HTR-8/SVneo (cell line): ENCODE data around the gene DLX1.

Experiments
- DNase-seq: peaks from one replicate; pipeline ENCODE4 v3.0.0; 2011; ENCODE audit warnings: low spot score, mixed read lengths; ENCODE audit not compliant: insufficient read length
- FAIRE-seq: peaks from 2 replicates; lab custom pipeline; 2011; peaks lifted over from hg19 to GRCh38; lab: Jason Lieb, UNC

The DLX1 gene

DNA sequence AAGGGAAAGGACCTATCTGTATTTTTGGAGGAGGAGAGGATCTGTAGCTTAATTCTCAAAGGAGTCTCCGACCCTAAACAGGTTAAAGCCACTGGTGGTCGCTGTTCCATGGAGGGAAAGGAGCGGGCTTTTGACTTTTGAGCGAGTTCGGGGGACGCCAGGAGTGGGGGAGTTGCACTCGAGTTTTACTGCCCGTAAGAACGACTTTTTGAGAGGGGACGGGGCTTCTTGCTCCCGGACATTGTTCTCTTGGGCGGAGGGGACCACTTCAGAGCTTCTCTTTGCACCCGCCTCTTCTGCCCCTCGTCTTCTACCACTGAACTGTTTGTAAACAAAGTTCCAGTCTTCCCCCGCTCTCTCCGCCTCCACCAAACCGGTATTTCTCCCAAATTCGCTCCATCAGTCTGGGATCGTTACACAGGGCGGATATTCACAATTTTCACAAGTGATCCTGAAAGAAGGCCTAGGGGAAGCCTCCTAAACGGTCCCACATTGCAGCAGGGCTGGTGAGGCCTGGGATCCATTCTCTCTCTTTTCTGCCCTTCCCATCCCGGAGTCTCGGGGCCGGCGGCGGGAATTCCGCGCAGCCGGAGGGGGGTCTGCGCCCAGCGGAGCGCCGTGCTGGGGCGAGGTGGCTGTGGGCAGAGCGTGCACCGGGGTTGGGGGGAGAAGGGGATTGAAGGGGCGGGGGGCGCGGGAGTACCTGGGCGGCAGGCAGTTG, 10.8 kb downstream of the DLX1 start:
- FAIRE-seq (no peak), DNase-seq (no peak)

DNA sequence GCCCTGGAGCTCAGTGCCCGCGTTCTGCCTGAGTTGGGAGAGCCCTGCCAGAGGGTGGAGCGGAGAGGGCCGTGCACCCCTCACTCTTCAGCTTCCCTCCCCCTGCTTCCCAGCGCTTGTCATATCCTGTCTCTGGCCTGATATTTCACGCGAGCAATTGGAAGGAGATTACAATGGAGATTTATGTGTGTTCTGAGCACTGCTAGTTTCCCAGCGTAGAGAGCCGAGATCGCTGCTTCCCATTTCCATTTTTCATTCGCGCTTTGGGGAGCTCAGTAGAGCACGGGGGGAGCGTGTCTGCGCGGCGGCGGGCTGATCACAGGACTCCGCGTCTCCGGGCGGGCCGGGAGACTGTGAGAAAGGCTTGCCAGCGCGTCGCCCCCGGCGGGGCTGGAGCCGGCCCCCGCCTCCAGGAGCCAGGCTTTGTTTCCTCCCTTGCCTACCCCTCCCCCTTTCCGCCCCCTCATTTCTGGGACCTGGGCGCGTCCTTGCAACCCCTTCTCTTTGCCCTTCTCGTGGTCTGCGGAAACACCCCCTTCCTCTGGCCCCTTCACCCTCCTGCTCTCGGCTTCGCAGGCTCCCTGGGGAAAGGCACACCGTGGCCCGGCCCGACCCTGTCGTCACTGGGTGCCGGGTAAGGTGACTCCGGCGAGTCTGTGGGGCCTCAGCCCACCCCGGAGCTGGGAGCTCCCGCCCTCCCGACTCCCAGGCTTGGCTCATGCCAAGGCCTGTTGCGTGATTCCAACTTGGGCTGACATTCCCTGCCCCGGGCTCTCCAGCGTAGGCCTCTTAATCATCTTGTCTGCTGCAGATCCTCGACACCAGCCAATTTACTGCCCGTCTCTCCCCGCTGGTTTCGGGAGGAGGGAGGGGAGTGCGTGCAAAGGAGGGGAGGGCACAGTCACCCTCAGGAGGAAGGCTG, 11.6 kb downstream of the DLX1 start:
- FAIRE-seq (peak; percentile 78), DNase-seq (peak; percentile 72)

DNA sequence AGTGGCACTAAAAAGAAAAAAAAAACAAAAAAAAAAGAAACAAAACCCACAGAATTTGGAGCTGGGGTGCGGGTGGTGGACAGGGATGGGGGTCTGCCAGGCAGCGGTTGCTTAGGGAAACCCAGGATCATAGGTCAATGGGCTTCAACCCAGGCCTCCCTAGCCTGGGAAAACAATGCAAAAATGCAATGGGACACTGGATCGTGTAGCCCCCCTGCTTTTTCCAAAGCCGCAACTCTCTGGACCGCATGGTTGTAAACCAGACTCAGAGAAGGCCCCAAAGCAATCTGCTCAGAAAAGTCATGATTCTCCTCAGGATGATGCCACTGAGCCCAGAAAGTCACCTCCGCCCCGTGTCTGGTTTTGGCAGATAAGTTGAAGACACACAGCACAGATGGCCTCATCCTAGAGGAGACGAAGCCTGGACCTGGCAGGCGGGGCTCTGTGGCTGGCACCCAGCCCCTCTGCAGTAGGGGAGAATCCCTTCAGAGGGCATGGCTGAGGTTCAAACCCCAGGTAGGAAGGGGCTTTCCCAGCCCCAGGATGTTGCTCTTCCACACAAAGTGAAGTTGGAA, 12.3 kb downstream of the DLX1 start:
- no peak for FAIRE-seq

DNA sequence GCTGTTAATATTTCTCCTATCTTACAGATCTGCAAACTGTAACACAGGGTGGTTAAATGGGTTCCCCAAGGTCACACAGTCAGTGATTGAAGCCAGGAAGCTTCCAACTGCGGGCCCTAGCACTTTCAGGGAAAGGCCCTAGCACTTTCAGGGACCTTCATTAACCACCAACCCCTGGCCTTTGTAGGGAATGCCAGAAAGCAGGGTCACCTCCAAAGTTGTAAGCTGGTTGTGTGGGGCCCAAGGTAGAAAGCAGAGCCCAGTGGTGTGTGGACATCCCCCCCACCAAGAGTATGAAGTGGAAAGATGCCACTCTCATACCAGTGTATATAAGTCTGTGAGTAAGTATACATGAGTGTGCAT, 13.0 kb downstream of the DLX1 start:
- DNase-seq = no peak
- no peak for FAIRE-seq

More for the DNA sequence above, 12.3 kb downstream of the DLX1 start:
- no peak for DNase-seq

DNA sequence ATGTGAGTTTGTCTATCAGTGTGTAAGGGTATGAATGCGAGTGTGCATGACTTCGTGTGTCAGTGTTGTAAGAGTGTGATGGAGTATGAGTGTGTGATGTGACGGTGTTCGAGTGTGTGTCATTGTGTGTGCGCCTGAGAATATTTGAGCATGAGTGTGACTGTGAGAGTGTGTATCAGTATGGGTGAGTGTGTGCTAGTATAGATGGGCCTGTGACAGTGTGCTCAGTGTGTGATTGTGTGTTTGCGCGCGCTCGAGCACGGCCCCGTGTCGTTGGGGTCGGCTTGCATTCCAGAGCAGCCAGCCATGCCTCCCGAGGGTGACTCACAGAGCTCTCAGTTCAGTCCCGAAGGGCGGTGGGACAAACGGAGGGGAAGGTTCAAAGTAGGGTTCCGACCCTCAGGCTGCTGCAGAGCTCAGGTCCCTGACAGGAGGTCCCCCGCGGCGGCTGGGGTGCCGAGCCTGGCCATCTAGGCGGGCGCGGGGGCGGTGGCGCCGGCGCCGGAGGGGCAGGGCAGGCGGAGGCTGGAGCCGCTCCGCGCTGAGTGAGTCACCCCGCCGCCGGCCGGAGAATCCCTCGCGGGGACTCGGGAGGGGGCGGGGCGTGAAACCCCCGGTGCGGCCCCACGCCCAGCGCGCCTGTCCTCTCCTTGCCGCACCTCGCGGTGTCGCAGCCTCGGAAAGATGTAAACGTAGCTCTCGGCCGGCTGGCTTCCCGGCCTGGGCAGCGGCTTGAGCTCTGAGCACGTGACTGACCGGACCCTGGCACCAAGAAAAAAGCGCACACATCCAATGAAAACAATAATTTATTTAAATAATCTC, 13.6 kb downstream of the DLX1 start:
- peak; percentile 93 for FAIRE-seq
- DNase-seq = peak; percentile 73

DNA sequence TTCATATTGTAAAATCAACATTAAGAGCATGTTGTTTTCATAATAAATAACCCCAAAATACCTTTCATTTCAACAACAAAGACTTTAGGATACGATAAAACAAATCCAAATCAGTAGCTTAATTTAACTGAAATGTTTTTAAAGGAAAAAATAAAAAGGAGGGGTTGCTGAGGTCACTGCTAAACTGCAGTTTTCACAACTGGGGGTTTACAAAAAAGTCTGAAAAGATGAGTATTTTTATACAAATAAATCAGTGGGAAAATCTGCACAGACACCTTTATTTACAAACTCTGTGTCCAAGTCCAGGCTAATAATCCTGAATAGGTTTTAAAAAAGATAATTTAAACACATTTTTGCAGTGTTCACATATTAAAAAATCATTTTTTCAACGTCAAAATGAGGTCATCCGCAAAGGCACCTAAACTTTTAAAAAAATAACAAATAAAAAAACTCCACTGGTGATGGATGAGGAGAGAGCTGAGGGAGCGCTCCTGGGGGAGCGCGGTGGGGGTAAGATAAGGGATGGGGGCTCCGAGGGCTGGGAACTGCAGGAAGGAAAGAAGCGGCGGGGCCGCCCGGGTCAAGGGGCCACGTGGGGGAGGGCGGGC, 14.3 kb downstream of the DLX1 start:
- no peak for FAIRE-seq
- DNase-seq = no peak

DNA sequence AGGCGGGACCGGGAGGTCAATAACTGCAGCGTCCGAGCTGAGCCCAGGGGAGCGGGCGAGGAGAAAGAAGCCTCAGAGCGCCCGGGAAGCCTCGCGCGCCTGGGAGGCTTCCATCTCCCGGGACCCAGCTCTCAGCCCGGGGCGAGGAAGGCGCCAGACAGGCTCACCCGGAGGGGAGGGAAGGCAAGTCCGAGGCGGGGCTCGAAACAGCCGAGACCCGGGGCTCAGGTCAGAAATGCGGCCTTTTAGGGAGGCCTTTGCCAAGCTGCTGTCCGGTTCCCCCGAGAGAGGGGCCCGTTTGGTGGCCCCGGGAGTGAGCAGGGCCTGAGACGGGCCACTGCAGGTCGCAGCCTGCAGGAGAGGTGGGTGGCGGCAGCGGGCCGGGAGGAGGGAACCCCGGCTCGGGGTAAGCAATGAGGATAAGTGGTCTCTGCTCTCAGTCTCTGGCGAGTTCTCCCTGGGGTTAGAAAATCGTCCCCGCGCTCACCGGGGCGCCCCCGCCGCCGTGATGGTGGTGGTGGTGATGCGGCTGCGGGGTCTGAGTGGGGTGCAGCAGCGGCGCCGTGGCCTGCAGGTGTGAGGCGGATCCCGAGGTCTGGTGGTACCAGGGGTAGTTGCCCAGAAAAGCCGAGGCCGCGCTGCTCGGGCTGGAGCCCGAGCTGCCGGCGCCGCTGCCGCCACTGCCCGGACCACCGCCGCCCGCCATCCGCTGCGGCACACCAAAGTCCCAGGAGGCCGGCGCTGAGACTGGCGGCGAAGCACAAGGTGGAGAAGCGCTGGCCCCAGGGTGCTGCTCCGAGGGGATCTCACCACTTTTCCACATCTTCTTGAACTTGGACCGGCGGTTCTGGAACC, 15.0 kb downstream of the DLX1 start:
- DNase-seq = no peak
- no peak for FAIRE-seq

DNA sequence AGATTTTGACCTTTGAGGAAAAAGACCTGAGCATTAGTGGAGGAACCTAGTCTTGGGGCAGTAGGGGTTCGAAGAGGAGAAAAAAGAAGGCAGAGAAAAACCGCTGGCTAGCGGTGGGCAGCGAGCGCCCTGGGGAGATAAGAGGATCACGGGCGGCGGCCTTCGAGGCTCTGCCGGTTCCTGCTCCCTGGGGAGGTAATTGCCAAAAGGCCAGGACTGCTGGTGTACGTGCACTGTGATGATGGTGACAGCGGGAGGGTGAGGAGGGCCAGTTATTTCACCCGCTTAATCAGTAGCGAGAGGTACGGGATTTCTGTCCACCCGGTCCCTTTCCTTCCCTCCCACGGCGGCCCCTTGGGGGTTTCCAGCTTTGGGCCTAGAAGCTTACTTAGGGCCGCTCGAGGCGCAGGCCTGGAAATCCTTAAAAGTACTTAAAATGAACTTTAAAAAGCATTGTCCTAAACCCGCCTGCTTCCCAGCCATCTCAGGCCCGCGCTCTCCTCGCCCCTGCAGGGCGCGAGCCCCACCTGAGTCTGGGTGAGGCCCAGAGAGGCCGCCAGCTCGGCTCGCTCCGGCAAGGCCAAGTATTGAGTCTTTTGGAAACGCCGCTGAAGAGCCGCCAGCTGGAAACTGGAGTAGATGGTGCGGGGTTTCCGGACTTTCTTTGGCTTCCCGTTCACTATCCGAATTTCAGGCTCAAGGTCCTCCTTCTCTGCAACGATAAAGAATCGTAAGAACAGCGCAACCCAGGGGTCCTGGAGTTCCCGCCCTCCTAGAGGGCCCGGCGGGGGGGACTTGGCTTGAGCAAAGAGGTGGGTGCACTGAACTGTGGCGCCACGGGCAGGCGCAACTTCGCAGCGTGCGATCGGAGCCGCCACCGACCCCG, 15.9 kb downstream of the DLX1 start:
- DNase-seq = no peak

DNA sequence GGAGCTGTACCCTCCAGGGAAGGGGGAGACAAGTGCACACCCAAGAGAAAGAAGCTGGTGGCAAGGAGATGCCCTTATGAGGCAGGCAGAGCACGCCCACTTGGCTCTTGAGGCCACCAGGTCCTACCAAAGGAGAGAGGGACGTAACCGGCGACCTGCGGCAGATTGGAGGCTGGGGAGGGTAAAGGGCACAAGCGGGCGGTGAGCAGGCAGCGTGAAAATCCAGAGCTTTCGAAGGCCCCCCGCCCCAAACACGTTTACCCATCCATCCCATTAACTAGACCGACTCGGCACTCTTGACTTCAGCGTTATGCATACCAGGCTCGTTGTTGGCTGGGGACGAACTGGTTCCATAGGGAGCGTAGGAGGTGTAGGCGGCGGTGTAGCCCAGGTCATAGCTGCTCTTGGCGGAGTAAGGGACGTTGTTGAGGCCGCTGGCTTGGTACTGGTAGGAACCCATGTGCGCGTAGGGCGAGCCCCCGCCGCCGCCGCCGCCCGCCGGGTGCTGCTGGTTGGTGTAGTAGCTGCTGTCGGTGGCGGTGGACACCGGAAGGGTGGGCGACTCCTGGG, 16.6 kb downstream of the DLX1 start:
- DNase-seq = no peak
- FAIRE-seq = no peak

More for the DNA sequence above, 15.9 kb downstream of the DLX1 start:
- FAIRE-seq = no peak

DNA sequence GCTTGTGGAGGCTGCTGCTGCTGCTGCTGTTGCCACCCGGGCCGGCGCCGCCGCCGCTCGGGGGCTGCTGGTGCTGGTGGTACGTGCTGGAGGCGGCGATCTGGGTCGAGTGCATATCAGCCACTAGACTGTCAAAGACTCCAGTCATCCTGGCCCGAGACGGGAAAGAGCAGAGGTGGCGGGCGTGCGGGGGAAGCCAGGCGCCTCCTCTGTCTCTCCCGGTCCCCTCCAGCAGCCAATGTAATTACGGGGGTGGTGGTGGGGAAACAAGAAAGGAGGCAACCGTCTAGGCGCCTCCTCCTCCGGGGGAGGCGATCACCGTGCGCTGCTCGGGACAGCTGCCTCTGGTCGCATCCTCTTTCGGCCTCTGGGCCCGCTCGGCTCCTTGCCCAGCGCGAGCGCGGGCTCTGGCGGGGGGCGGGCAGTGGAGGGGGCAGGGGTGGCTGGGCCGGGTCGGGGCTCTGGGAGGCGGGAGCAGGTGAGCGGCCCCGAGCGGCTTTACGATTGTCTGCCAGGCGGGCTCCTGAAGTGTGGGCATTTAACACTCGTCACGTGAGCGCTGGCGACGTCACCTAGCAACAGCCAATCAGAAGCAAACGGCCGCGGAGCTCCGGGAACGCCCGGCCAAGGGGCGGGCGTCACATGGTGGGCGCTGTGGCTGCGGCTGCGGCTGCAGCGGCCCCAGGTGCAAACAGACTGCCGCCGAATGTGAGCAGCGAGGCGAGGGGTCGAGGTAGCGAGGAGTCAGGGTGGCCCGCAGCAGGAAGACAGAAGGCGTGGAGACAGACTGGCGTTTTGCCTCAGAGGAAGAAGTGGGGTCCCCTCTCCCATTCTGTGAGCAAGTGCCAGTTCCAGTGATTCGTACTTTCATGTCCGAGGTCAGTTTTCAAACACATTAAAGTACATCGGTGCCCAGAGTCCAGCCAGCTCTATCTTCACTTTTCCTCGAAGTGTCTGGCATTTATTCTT, 17.4 kb downstream of the DLX1 start, which contains the start of gene DLX2:
DLX2 (minus strand) TSS at position 510 of the 969 bp plus-strand sequence; CDS start at position 148, 362 bp downstream.
- peak; percentile 20 for FAIRE-seq
- peak; percentile 89 for DNase-seq

DNA sequence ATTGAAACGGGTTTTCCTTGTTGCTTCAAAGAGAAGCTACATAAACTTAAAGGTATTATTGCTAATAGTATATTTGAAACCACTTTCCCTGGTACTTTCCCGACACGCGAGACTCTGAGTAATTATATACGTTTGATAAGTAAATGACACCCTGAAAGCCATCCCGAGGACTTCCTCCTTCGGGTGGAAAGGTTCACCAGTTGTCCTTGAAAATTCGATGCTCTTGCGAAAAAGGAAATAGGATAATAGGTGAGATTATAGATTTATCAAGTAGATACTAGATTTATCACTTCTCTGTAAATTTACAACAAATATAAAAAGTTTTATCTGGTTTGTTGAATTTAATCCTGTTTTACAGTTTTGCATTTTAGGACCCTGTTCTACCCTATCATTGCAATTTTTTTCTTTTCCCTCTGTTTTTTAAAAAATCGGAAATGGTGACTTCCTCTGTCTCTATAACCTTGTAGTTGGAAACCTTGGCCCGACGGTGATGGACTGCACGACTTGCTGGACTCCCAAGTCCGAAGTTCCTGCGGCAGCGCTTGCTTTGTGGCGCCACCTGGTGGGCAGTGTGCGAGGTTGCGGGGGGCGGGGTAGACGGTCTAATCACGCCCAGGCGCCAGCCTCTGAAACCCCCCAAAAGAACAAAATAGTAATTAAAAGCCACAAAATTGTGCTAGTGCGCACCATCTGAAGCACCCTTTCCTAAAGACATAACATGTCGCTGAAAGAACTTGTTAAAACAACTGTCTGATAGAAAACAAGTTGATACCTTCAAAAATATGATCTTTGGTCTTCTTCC, 18.4 kb downstream of the DLX1 start:
- peak; percentile 28 for FAIRE-seq
- DNase-seq = peak; percentile 83

DNA sequence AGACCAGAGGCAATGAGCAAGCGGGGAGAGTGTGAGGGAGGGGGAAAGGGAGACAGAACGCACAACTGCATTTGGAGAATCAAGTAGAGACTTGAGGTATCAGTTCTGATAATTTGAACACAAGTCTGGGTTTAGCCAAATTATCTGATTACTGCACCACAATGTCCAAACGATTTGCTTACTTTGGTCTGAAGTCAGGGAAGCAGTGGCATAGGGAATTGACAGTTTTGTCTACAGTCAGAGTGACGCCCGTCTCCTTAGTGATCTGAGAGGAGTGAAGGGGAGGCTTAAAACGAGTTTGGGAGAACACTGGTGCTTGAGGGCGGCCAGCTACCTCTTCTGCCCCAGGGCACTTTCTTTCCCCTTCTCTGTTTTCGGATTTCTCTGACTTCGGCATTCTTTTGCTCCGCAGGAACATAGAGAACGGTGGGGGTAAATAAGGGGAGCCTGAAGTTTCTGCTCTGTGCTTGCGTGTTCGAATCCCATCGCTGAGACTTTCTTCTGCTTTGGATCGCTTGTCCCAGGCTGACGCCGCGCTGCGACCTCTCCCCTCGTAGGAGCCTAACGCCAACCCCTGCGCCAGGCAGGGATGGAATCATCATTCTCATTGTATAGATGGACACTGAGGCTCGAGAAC, 20.3 kb downstream of the DLX1 start:
- no peak for FAIRE-seq

DNA sequence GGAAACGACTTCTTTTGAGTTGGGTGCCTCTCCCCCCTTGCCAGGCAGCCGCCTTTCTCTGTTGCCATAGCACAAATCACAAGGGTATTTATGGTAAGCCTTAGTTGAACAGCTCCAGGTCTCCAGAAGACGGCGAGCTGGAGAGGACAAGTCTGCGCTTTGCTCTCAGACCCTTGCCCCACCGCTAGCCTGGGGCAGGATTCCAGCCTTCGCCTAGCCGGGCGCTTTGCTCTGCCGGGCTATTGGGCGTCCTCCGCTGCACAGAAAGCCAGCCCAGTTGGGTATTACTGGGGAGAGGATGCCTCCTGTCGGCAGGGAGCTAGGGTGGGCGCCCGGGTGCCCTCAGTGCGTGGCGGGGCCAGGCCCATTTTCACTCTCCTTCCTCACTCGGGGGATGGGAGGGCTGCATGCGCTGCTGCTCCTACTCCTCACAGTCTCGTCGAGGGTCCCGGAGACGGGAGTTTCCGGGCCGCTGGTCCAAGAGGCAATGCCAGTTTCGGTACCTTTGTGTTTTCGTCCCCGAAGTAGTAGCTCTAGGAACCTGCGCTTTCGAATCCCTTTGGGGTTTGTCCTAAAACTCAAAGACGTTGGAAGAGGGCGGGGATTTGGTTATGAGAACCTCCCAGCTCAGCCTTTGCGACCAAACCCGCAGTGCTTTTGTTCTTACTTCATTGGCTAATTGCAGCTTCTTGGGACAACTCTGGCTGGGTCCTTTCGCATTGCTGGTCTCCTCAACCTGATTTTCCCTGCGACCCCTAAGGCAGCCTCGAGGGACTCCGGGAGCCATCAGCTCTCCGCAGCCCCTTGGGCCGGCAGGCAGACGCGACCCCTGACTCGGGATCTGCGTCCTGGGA, 21.0 kb downstream of the DLX1 start:
- DNase-seq = peak; percentile 67
- FAIRE-seq = peak; percentile 9

More for the DNA sequence above, 20.3 kb downstream of the DLX1 start:
- DNase-seq = no peak
